NCI-H146 treated with DMSO at 0.1 percent for 48 hours (cell line): Measurements from ENCODE around the gene KRT16.
"Not testable (repeated sequence)": the region's sequence is repeated elsewhere in the genome, so short reads cannot be mapped to it uniquely, and the experiment has no call there.

ENCODE experiments used
- DNase-seq: peaks from one replicate; lab custom pipeline; 2025; ENCODE audit not compliant: unreplicated experiment; lab: John Stamatoyannopoulos, UW

The KRT16 gene

GRCh38 chr17:41628073-41628370, 15.5 kb upstream of the KRT16 start:
- DNase-seq, result not testable (repeated sequence)

- DNase-seq, result no peak
Observed at GRCh38 chr17:41627316-41628072, 14.9 kb upstream of the KRT16 start.

GRCh38 chr17:41626914-41627295, 14.3 kb upstream of the KRT16 start:
- not testable (repeated sequence) for DNase-seq

- not testable (repeated sequence) for DNase-seq
Observed at GRCh38 chr17:41626028-41626913, 13.7 kb upstream of the KRT16 start.

GRCh38 chr17:41625602-41626001, 13.0 kb upstream of the KRT16 start:
- no peak for DNase-seq

- no peak for DNase-seq
Observed at GRCh38 chr17:41624208-41625101, 11.9 kb upstream of the KRT16 start, which contains the start of gene KRT17. Gene KRT17, minus strand, starts transcription at chr17:41624575. Its CDS starts 66 bp downstream, at chr17:41624509.

- not testable (repeated sequence) for DNase-seq
Observed at GRCh38 chr17:41623184-41623861, 10.8 kb upstream of the KRT16 start.

- not testable (repeated sequence) for DNase-seq
Observed at GRCh38 chr17:41622340-41623183, 10.0 kb upstream of the KRT16 start.

GRCh38 chr17:41621916-41622315, 9.3 kb upstream of the KRT16 start:
- no peak for DNase-seq

GRCh38 chr17:41621435-41621817, 8.9 kb upstream of the KRT16 start:
- not testable (repeated sequence) for DNase-seq

- DNase-seq, result no peak
Observed at GRCh38 chr17:41620583-41621434, 8.2 kb upstream of the KRT16 start.

GRCh38 chr17:41619927-41620582, 7.5 kb upstream of the KRT16 start:
- DNase-seq, result not testable (repeated sequence)

- no peak for DNase-seq
Observed at GRCh38 chr17:41619036-41619926, 6.7 kb upstream of the KRT16 start.

GRCh38 chr17:41618341-41619035, 5.9 kb upstream of the KRT16 start:
- no peak for DNase-seq

GRCh38 chr17:41617698-41618097, 5.1 kb upstream of the KRT16 start:
- no peak for DNase-seq

- DNase-seq, result no peak
Observed at GRCh38 chr17:41617136-41617535, 4.6 kb upstream of the KRT16 start.

- not testable (repeated sequence) for DNase-seq
Observed at GRCh38 chr17:41616486-41616885, 3.9 kb upstream of the KRT16 start.
